Hematopoietic multipotent progenitor cell treated with erythropoietin and hydrocortisone succinate and interleukin-3 and kit ligand, for 15 days (in vitro differentiated cells): Measurements from ENCODE around the gene MAP4K1.
"Not testable (repeated sequence)": the region's sequence is repeated elsewhere in the genome, so short reads cannot be mapped to it uniquely, and the experiment has no call there.

Source experiments
- DNase-seq: peaks from one replicate; pipeline ENCODE4 v3.0.0-alpha.2; 2015; ENCODE audit warnings: low spot score

MAP4K1 gene

GRCh38 chr19:38569368-38569983 is 48.3 kb downstream of the MAP4K1 start:
- no peak for DNase-seq

- no peak for DNase-seq
Measured at GRCh38 chr19:38565691-38566105, 52.1 kb downstream of the MAP4K1 start.

- DNase-seq = no peak
Measured at GRCh38 chr19:38564981-38565690, 52.6 kb downstream of the MAP4K1 start.

GRCh38 chr19:38563475-38563874 is 54.3 kb downstream of the MAP4K1 start:
- DNase-seq = no peak

GRCh38 chr19:38562096-38562495 is 55.7 kb downstream of the MAP4K1 start:
- no peak for DNase-seq

GRCh38 chr19:38561658-38562057 is 56.1 kb downstream of the MAP4K1 start:
- no peak for DNase-seq

GRCh38 chr19:38561053-38561606 is 56.6 kb downstream of the MAP4K1 start:
- no peak for DNase-seq

GRCh38 chr19:38559428-38560401 is 58.0 kb downstream of the MAP4K1 start:
- no peak for DNase-seq

GRCh38 chr19:38558933-38559332 is 58.8 kb downstream of the MAP4K1 start:
- DNase-seq = not testable (repeated sequence)

- peak; percentile 38 for DNase-seq
Measured at GRCh38 chr19:38557205-38557799, 60.5 kb downstream of the MAP4K1 start.

- DNase-seq = no peak
Measured at GRCh38 chr19:38556521-38557174, 61.1 kb downstream of the MAP4K1 start.

GRCh38 chr19:38555200-38555599 is 62.6 kb downstream of the MAP4K1 start:
- no peak for DNase-seq

- no peak for DNase-seq
Measured at GRCh38 chr19:38554676-38555141, 63.0 kb downstream of the MAP4K1 start.

GRCh38 chr19:38553239-38553638 is 64.5 kb downstream of the MAP4K1 start:
- DNase-seq = not testable (repeated sequence)

- no peak for DNase-seq
Measured at GRCh38 chr19:38551450-38551813, 66.3 kb downstream of the MAP4K1 start.

GRCh38 chr19:38550376-38550775 is 67.4 kb downstream of the MAP4K1 start:
- DNase-seq = no peak

GRCh38 chr19:38549942-38550341 is 67.8 kb downstream of the MAP4K1 start:
- DNase-seq = no peak

GRCh38 chr19:38549061-38549460 is 68.7 kb downstream of the MAP4K1 start:
- no peak for DNase-seq

GRCh38 chr19:38547421-38547820 is 70.3 kb downstream of the MAP4K1 start:
- DNase-seq = no peak

GRCh38 chr19:38545596-38545995 is 72.2 kb downstream of the MAP4K1 start:
- DNase-seq = no peak
